OCI-M2 (cell line): Measurements from ENCODE around the gene STAT2.

Source experiments
- DNase-seq: peaks from one replicate; lab custom pipeline; 2025; ENCODE audit not compliant: unreplicated experiment; lab: John Stamatoyannopoulos, UW

The STAT2 gene

GRCh38 chr12:56297400-56297799, 62.5 kb downstream of the STAT2 start:
- no peak for DNase-seq

GRCh38 chr12:56296295-56296694, 63.6 kb downstream of the STAT2 start:
- no peak for DNase-seq

- DNase-seq = no peak
These were observed 66.1 kb downstream of the STAT2 start for GRCh38 chr12:56293795-56294194.
